ENCODE data around the gene CHRNA4.

The CHRNA4 gene

DNA sequence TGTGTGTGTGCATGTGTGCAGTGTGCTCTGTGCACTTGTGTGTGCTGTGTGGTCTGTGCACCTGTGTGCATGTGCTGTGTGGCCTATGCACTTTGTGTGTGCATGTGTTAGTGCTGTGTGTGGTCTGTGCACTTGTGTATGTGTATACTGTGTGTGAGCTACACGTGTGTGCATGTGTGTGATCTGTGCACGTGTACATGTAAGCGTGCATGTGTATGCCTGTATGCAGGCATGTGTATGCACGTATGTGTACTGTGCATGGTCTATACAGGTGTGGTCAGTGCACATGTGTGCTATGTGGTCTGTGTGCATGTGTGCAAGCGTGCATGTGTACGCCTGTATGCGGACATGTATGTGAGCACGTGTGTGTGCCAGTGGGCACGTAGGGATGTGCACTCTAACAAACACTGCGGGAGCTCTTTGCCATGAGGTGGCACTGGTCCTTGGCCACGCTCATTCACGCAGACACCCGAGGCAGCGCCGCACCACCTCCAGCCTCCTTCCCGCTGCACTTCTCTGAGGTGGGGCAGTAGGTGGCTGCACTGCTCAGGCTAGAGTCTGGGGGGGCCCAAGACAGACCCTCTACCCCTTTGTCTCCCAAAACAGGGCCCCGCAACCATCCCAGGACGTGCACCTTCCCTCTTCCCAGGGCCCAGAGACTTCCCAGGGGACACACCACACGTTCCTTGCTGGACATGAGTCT, 42.4 kb upstream of the CHRNA4 start:
- no peak for DNase-seq (ENCODE audit: insufficient read length)
- no peak for FAIRE-seq
- TF ChIP-seq POLR2AphosphoS5 (IDR thresholded peaks at IDR 0.05; ENCODE audit: low read depth, low read length) (no peak), POLR2A (IDR thresholded peaks at IDR 0.05; ENCODE audit: low read depth, low read length) (no peak), TAF1 (IDR thresholded peaks at IDR 0.05; ENCODE audit: borderline replicate concordance, low read depth, low read length) (no peak)

DNA sequence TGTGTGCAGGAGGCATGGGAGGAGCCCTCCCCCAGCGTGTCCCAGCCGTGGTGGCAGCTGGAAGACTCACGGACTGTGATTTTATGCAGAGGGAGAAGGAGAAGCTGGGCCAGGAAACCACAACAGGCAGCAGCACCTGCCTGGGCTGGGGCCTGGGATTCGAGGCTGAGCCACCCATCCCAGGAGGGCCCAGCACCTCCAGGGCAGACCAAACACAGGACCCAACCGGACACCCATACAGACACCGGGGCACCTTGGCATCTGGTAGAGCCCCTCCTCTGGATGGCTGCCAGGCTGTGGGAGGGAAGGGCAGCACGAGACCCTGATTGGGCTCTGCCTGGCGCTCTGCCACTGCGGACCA, 41.7 kb upstream of the CHRNA4 start:
- no peak for TF ChIP-seq POLR2A (IDR thresholded peaks at IDR 0.05; ENCODE audit: low read depth, low read length)
- no peak for TF ChIP-seq TAF1 (IDR thresholded peaks at IDR 0.05; ENCODE audit: borderline replicate concordance, low read depth, low read length)
- TF ChIP-seq POLR2AphosphoS5 (IDR thresholded peaks at IDR 0.05; ENCODE audit: low read depth, low read length) = no peak
- no peak for DNase-seq (ENCODE audit: insufficient read length)
- FAIRE-seq = no peak

DNA sequence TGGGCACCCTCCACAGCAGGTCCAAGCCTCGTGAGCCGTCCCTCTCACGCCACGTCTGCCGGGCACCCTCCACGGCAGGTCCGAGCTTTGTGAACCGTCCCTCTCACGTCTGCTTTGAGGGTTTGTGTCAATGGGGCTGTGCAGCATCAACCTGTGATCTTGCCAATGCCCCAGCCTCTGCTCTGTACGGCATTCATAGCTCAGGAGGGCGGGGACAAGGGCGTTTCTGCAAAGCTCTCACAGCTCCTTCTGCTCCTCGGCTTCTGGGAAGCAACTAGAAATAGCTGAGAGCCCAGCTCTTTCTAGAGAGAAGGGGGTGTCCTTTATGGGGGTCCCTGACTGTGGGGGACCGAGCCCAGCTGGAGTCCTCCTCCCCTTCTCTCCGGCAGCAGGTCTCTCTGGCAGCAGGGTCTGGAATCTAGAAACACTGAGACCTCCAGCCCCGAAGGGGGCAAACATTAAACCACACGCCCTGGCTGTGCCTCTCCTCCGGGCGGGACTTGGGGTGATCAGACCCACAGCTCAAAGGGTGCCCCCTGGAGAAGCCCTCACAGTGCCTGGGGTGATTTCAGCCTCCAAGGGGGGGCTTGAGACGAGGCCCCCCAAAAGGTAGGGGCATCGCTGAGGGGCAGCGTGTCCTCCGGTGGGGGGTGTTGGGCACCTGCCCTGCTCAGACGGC, 41.2 kb upstream of the CHRNA4 start:
- TF ChIP-seq POLR2AphosphoS5 (IDR thresholded peaks at IDR 0.05; ENCODE audit: low read depth, low read length) (no peak), TAF1 (IDR thresholded peaks at IDR 0.05; ENCODE audit: borderline replicate concordance, low read depth, low read length) (no peak), POLR2A (IDR thresholded peaks at IDR 0.05; ENCODE audit: low read depth, low read length) (no peak)
- DNase-seq (ENCODE audit: insufficient read length) (no peak), FAIRE-seq (no peak)

DNA sequence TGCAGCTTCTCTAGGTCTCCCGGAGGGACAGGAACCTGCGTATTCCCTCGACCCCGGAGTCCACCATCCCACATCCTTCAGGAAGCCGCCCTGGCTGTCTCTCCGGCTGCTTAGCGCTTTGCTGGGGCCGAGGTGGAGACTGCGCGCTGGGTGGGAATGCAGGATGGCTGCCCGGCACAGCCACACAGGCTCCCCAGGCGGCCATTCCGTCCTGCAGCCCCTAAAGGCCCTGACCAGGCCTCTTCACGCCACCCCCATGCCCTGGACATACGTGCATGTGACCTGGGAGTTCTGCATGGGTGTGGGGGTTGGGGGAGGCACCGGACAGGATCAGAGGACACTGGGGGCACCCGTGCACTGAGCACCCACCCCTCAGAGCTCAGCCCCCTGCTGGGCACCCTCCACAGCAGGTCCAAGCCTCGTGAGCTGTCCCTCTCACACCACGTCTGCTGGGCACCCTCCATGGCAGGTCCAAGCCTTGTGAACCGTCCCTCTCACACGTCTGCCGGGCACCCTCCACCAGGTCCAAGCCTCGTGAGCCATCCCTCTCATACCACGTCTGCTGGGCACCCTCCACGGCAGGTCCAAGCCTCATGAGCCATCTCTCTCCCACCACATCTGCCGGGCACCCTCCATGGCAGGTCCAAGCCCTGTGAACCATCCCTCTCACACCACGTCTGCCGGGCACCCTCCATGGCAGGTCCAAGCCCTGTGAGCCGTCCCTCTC, 40.4 kb upstream of the CHRNA4 start:
- DNase-seq (ENCODE audit: insufficient read length) = no peak
- FAIRE-seq = no peak
- no peak for TF ChIP-seq TAF1 (IDR thresholded peaks at IDR 0.05; ENCODE audit: borderline replicate concordance, low read depth, low read length)
- TF ChIP-seq POLR2A (IDR thresholded peaks at IDR 0.05; ENCODE audit: low read depth, low read length) = no peak
- no peak for TF ChIP-seq POLR2AphosphoS5 (IDR thresholded peaks at IDR 0.05; ENCODE audit: low read depth, low read length)

DNA sequence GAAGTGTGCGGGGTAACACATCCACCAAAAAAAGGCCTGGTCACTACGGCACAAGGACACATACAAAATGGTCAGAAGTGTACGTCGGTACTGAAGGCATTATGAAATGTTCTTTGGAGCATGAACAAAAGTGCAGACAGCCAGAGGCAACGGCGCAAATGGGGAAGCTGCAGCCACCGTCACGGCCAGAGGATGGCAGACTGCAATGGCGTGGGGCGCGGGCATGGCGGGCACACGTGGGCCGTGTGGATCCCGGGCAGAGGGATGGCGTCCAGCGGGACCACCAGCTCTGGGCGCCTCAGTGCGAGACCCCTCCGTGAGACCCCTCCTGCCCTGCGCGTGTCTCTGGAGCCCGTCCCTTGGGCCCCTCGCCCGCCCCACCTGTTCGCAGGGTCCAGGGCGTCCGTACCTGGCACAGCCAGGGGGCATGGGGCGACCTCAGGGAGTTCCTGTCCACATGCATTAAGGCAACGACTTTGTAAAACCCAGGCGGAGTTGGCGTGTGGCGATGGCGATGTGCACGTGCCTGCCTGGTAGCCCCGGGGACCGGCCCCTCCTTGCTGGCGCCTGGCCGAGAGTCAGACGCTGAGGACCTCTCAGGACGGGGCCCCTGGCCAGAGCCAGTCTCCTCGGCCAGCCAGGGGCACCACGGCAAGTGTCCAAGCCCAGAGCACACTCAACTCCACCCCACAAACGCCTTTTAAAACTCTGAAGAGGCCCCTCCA, 39.5 kb upstream of the CHRNA4 start:
- no peak for TF ChIP-seq POLR2A (IDR thresholded peaks at IDR 0.05; ENCODE audit: low read depth, low read length)
- no peak for TF ChIP-seq TAF1 (IDR thresholded peaks at IDR 0.05; ENCODE audit: borderline replicate concordance, low read depth, low read length)
- no peak for TF ChIP-seq POLR2AphosphoS5 (IDR thresholded peaks at IDR 0.05; ENCODE audit: low read depth, low read length)
- FAIRE-seq (no peak), DNase-seq (ENCODE audit: insufficient read length) (no peak)

DNA sequence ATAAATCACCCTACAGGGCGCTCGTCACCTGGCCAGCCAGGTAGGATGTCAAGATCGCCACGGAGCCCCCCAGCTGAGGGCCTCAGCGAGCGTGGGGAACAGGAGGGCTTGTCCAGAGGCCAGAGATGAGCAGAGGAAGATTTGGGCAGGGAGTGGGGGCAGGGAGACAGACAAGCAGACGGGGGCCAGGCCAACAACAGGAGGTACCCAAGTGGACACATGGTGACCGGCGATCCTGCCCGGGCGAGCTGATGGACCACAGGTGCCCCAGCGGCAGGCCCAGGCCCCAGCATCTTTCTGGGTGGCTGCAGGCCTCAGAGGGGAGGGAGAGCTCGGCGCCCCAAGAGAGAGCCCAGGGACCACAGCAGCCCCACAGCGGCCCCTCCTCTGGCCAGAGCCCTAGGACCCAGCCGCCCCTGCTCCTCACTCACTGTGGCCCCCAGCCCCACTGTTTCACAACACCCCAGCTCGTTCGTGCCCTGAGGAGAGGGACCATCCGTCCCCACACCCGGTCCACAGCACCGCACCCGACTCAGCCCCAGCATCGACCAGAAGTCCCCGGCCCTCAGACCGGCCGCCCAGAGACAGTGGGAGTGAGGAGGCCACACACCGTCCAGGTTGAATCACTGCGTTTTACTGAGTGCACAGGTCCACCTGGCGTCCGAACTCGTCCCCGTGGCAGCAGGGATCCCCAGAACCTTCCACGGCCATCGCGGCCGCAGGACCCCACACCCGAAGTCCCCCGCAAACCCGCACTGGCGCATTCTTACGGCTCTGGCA, 38.6 kb upstream of the CHRNA4 start:
- FAIRE-seq (no peak), DNase-seq (ENCODE audit: insufficient read length) (no peak)
- TF ChIP-seq POLR2A (IDR thresholded peaks at IDR 0.05; ENCODE audit: low read depth, low read length) = no peak
- no peak for TF ChIP-seq TAF1 (IDR thresholded peaks at IDR 0.05; ENCODE audit: borderline replicate concordance, low read depth, low read length)
- TF ChIP-seq POLR2AphosphoS5 (IDR thresholded peaks at IDR 0.05; ENCODE audit: low read depth, low read length) = no peak

DNA sequence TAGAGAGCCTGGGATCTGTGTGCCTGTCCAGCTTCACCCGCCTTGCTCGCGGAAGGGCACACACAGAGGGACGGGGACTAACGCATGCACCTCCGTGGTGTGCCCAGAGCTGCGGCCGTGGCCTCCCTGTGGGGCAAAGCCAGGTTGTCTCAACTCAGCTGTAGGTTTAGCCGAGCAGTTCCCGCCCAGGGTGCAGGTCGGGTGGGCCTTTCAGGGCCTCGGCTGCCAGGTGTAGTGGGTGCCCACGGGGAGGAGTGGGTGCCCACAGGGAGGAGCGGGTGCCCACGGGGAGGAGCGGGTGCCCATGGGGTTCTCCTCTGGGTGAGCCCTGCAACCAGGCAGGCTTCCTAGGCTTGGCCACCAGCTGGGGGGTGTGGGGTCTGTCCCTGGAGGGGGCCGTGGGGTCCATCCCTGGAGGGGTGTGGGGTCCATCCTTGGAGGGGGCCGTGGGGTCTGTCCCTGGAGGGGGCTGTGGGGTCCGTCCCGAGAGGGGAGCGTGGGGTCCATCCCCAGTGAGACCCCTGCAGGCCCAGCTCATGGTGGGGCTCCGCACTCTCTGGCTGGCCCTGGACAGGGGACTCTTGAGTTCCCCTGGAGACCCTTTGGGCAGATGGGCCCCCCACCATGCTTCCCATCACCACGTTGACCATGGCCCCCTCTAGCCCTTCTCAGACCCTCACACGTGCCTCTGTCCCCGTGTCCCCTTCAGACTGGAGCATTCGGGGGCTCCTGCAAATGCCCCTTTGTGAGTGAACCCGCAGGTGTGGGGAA, 37.8 kb upstream of the CHRNA4 start:
- TF ChIP-seq POLR2A (IDR thresholded peaks at IDR 0.05; ENCODE audit: low read depth, low read length) (no peak), POLR2AphosphoS5 (IDR thresholded peaks at IDR 0.05; ENCODE audit: low read depth, low read length) (no peak)
- DNase-seq (ENCODE audit: insufficient read length) (no peak), FAIRE-seq (no peak)

DNA sequence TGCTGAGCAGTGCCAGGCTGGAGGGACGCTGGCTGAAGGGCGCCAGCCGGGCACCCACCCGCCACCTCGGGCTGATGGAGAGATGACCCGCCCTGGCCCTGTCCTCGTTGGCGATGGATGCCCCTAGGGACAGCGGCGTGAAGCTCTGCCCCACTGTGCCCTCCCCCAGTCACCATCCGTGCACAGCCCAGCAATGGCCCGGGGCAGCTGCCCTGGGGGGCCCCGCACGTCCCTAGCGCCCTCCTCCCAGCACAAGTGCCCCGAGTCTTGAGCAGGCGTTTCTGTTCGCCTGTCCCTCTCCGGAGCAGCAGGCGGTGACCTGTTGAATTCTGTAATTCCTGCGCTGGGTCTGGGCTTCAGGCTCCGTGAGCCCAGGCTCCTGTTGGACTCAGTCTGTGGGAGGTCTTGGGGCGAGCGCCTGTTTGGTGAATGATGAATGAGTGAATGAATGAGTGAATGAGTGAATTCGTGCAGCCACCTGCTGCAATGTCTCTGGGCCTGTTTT, 36.8 kb upstream of the CHRNA4 start:
- no peak for FAIRE-seq
- no peak for TF ChIP-seq POLR2AphosphoS5 (IDR thresholded peaks at IDR 0.05; ENCODE audit: low read depth, low read length)
- no peak for TF ChIP-seq TAF1 (IDR thresholded peaks at IDR 0.05; ENCODE audit: borderline replicate concordance, low read depth, low read length)
- TF ChIP-seq POLR2A (IDR thresholded peaks at IDR 0.05; ENCODE audit: low read depth, low read length) = no peak
- DNase-seq (ENCODE audit: insufficient read length) = no peak

DNA sequence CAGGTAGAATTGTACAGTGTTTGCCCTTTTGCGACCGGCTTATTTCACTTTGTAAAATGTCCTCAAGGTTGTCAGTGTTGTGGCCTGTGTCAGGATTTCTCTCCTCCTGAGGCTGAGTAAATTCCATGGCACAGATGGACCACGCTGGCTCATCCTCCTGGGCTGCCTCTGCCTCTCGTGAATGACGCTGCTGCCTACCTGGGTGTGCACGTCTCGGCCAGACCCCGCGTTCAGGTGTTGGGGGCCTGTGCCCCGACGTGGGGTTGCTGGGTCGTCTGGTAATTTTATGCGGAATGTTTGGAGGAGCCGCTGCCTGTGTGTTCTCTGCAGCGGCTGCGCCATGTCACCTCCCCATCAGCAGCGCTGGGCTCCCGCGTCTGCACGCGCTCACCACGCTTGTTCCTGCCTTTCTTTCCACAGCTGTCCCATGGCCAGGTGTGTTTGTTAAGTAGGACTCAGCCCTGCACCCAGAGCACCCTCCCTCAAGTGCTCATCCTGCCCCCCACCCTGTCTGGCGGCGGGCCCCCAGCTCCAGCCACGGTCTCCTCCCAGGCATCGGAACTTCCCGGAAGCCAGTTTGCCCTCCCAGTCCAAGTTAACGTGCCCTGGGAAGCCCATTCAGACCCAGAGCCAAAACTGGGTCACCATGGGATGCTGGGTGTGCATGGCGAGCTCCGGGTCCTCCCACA, 36.1 kb upstream of the CHRNA4 start:
- FAIRE-seq = no peak
- no peak for DNase-seq (ENCODE audit: insufficient read length)
- no peak for TF ChIP-seq POLR2A (IDR thresholded peaks at IDR 0.05; ENCODE audit: low read depth, low read length)
- no peak for TF ChIP-seq TAF1 (IDR thresholded peaks at IDR 0.05; ENCODE audit: borderline replicate concordance, low read depth, low read length)
- no peak for TF ChIP-seq POLR2AphosphoS5 (IDR thresholded peaks at IDR 0.05; ENCODE audit: low read depth, low read length)

Data from GM12892 (cell line).